HepG2 (cell line): Measurements from ENCODE around the gene SYP. TPM values are rescaled to one million over a fixed set of nuclear protein-coding genes. Genes with fewer than 3 reads are reported as not detected.

Experiments used
- CBX1 ChIP-seq: IDR thresholded peaks from one replicate; pipeline ENCODE4 v1.6.1; 2016; ENCODE audit warnings: antibody characterized with exemption, low read depth
- ELF4 ChIP-seq: sonication (generic); formaldehyde crosslinking; IDR thresholded peaks from 2 replicates; pipeline ENCODE4 v1.5.0; 2020; ENCODE audit warnings: missing genetic modification reagents, mild to moderate bottlenecking, moderate library complexity, borderline replicate concordance
- ERF ChIP-seq: IDR thresholded peaks from 2 replicates; pipeline ENCODE4 v1.6.1; 2018; ENCODE audit warnings: missing biosample characterization, missing genetic modification reagents
- HCFC1 ChIP-seq: fragments of 150-350 bp; IDR thresholded peaks from 2 replicates; pipeline ENCODE4 v1.6.1; 2014; ENCODE audit warnings: low read depth, low read length
- HDAC2 ChIP-seq: sonication (generic); formaldehyde crosslinking; IDR thresholded peaks from 2 replicates; pipeline ENCODE4 v1.4.0; 2020; ENCODE audit warnings: missing genetic modification reagents
- LCORL ChIP-seq, 2 experiments: fragments of 450-650 bp in 1 of 2; sonication (generic) in 1 of 2; formaldehyde crosslinking in 1 of 2; IDR thresholded peaks; 2 replicates each; pipeline versions ENCODE4 v1.5.0 to v1.6.1; 2017 to 2020; ENCODE audit warnings: antibody characterized with exemption in 1 of 2, missing genetic modification reagents in 1 of 2
- MAFG ChIP-seq: sonication (generic); formaldehyde crosslinking; IDR thresholded peaks from 2 replicates; pipeline ENCODE4 v1.5.1; 2020; ENCODE audit warnings: mild to moderate bottlenecking, missing genetic modification reagents
- MYC ChIP-seq: sonication (generic); formaldehyde crosslinking; IDR thresholded peaks from 2 replicates; pipeline ENCODE4 v1.9.0; 2021; ENCODE audit warnings: missing genetic modification reagents, borderline replicate concordance
- SAP130 ChIP-seq: IDR thresholded peaks from 2 replicates; pipeline ENCODE4 v1.6.1; 2016; ENCODE audit warnings: low read depth
- SRF ChIP-seq: IDR thresholded peaks from 2 replicates; pipeline ENCODE4 v1.6.1; 2011; ENCODE audit warnings: mild to moderate bottlenecking, low read depth, low read length, moderate library complexity
- TFDP1 ChIP-seq: IDR thresholded peaks from 2 replicates; pipeline ENCODE4 v1.6.1; 2016; ENCODE audit warnings: missing compliant biosample characterization, missing genetic modification reagents, borderline replicate concordance
- THRA ChIP-seq: sonication (generic); formaldehyde crosslinking; IDR thresholded peaks from 2 replicates; pipeline ENCODE4 v1.4.0; 2020; ENCODE audit warnings: missing genetic modification reagents, borderline replicate concordance
- YEATS2 ChIP-seq: sonication (generic); formaldehyde crosslinking; IDR thresholded peaks from 2 replicates; pipeline ENCODE4 v1.4.0; 2020; ENCODE audit warnings: missing genetic modification reagents, borderline replicate concordance
- ZNF674 ChIP-seq: sonication (generic); formaldehyde crosslinking; IDR thresholded peaks from 2 replicates; pipeline ENCODE4 v1.5.0; 2020; ENCODE audit warnings: low read depth, mild to moderate bottlenecking, missing genetic modification reagents
- ZNF766 ChIP-seq: sonication (generic); formaldehyde crosslinking; IDR thresholded peaks from 2 replicates; pipeline ENCODE4 v1.5.0; 2020; ENCODE audit warnings: missing genetic modification reagents, borderline replicate concordance
- ZNF773 ChIP-seq: sonication (generic); formaldehyde crosslinking; IDR thresholded peaks from 2 replicates; pipeline ENCODE4 v1.4.0; 2020; ENCODE audit warnings: missing genetic modification reagents, borderline replicate concordance
- ZNF83 ChIP-seq: sonication (generic); formaldehyde crosslinking; IDR thresholded peaks from 2 replicates; pipeline ENCODE4 v1.4.0; 2020; ENCODE audit warnings: missing genetic modification reagents, mild to moderate bottlenecking, borderline replicate concordance
- ZNF850 ChIP-seq: sonication (generic); formaldehyde crosslinking; conservative IDR thresholded peaks from 2 replicates; pipeline ENCODE4 v1.9.0; 2021; ENCODE audit warnings: mild to moderate bottlenecking, missing genetic modification reagents
- polyA plus RNA-seq, 8 experiments: library from polyadenylated mRNA; depleted of rRNA in 3 of 8; stranded (reverse) in 7 of 8; unstranded in 1 of 8; fragments of >200 nt; fragmentation: Illumina TruSeq in 4 of 8; extraction: Trizol in 4 of 8; gene quantifications; 2 replicates each; pipeline versions ENCODE4 v1.2.1 to v1.2.3, GENCODE V29; 2011 to 2016; ENCODE audit warnings: low read depth in 4 of 8, missing spikeins in 1 of 8, mixed read lengths in 1 of 8; ENCODE audit not compliant: insufficient read depth in 1 of 8
- total RNA-seq, 5 experiments: library from RNA; depleted of rRNA; stranded (reverse); fragments of >200 nt; fragmentation: Illumina TruSeq; extraction: Trizol; gene quantifications; 2 replicates each; pipeline ENCODE4 v1.2.3, GENCODE V29; 2016; ENCODE audit warnings: low read depth in 1 of 5
- TF ChIP-seq, protein P1 (sequence below): sonication (generic); formaldehyde crosslinking; IDR thresholded peaks from 2 replicates; pipeline ENCODE4 v1.4.0; 2020; ENCODE audit warnings: missing genetic modification reagents, borderline replicate concordance
- TF ChIP-seq, protein P2 (sequence below): sonication (generic); formaldehyde crosslinking; IDR thresholded peaks from 2 replicates; pipeline ENCODE4 v1.8.1; 2023; ENCODE audit warnings: mild to moderate bottlenecking, missing genetic modification reagents
- TF ChIP-seq, protein P3 (sequence below): sonication (generic); formaldehyde crosslinking; IDR thresholded peaks from 2 replicates; pipeline ENCODE4 v1.4.0; 2020; ENCODE audit warnings: missing genetic modification reagents; ENCODE audit errors: not compliant biosample characterization

SYP gene
- total and polyA plus RNA-seq, 2 of the 13 experiments (the other 11 are each of a cell fraction or from before 2014, with no cell fraction given), result 2.0 to 2.5 TPM

DNA sequence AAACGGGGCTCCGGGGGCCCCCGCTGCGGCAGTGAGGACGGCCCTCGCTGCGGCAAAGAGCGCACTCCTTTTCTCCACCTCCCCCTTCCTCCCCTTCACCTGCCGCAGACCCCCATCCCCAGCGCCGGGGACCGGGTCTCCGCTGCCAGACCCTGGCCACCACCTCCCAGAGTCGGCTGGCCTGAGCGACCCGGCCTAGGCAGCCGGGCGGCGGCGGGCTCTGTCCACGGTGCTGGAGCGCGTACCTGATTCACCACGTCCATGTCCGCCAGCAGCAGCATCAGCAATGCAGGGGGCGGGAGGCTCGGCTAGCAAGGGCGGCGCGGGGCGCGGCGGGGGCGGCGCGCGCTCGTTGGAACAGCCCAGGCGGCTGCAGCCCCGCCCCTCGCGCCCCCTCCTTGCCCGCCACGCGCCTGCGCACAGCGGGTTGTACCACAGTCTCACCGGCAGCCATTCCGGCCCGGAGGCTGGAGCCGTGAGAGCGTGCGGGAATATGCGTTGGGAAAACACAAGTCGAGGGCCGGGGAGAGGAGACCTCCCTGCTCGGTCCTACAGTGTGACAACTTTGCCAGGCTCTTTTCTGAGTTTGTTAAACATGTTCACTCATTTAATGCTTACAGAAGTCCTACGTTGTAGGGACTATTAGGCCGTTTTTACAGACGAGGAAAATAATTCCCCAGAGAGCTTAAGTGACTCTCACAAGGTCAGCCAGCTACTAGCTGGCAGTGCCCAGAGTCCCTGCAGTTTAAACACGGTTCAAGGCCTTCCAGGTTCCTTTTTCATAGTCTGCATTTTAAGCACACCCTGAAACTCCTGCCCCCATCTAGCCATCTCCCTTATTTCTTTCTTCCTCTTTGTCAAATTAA, at the start of gene SYP (continued):
- TF ChIP-seq THRA (no peak; the same call in 1 of the 2 replicates), HDAC2 (CRISPR knock-in tag) (peak; percentile 89), TFDP1 (peak; percentile 82; the same call in 1 of the 2 replicates), MYC (peak; percentile 64; the same call in 1 of the 2 replicates), ZNF850 (CRISPR knock-in tag) (no peak), ERF (CRISPR knock-in tag) (peak; percentile 92), ZNF83 (CRISPR knock-in tag) (no peak), ZNF773 (CRISPR knock-in tag) (no peak), ELF4 (CRISPR knock-in tag) (no peak), YEATS2 (CRISPR knock-in tag) (peak; percentile 48; the same call in 1 of the 2 replicates), HCFC1 (peak; percentile 38; the same call in 1 of the 2 replicates), SAP130 (CRISPR knock-in tag) (peak; percentile 93), LCORL (IDR thresholded peaks at IDR 0.05) (no peak), LCORL (CRISPR knock-in tag; IDR thresholded peaks at IDR 0.05) (no peak), MAFG (CRISPR knock-in tag) (no peak), ZNF674 (CRISPR knock-in tag) (no peak), ZNF766 (peak; percentile 80), CBX1 (peak; percentile 44), SRF (no peak)
- TF ChIP-seq, protein P1, sequence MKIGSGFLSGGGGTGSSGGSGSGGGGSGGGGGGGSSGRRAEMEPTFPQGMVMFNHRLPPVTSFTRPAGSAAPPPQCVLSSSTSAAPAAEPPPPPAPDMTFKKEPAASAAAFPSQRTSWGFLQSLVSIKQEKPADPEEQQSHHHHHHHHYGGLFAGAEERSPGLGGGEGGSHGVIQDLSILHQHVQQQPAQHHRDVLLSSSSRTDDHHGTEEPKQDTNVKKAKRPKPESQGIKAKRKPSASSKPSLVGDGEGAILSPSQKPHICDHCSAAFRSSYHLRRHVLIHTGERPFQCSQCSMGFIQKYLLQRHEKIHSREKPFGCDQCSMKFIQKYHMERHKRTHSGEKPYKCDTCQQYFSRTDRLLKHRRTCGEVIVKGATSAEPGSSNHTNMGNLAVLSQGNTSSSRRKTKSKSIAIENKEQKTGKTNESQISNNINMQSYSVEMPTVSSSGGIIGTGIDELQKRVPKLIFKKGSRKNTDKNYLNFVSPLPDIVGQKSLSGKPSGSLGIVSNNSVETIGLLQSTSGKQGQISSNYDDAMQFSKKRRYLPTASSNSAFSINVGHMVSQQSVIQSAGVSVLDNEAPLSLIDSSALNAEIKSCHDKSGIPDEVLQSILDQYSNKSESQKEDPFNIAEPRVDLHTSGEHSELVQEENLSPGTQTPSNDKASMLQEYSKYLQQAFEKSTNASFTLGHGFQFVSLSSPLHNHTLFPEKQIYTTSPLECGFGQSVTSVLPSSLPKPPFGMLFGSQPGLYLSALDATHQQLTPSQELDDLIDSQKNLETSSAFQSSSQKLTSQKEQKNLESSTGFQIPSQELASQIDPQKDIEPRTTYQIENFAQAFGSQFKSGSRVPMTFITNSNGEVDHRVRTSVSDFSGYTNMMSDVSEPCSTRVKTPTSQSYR (CRISPR knock-in tag), result peak; percentile 55; the same call in 1 of the 2 replicates
- TF ChIP-seq, protein P2, sequence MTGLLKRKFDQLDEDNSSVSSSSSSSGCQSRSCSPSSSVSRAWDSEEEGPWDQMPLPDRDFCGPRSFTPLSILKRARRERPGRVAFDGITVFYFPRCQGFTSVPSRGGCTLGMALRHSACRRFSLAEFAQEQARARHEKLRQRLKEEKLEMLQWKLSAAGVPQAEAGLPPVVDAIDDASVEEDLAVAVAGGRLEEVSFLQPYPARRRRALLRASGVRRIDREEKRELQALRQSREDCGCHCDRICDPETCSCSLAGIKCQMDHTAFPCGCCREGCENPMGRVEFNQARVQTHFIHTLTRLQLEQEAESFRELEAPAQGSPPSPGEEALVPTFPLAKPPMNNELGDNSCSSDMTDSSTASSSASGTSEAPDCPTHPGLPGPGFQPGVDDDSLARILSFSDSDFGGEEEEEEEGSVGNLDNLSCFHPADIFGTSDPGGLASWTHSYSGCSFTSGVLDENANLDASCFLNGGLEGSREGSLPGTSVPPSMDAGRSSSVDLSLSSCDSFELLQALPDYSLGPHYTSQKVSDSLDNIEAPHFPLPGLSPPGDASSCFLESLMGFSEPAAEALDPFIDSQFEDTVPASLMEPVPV (CRISPR knock-in tag), result no peak
- TF ChIP-seq, protein P3, sequence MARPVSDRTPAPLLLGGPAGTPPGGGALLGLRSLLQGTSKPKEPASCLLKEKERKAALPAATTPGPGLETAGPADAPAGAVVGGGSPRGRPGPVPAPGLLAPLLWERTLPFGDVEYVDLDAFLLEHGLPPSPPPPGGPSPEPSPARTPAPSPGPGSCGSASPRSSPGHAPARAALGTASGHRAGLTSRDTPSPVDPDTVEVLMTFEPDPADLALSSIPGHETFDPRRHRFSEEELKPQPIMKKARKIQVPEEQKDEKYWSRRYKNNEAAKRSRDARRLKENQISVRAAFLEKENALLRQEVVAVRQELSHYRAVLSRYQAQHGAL (CRISPR knock-in tag), result no peak
